GM12878 (cell line): Measurements from ENCODE around the gene CAVIN4. TPM values are rescaled to one million over a fixed set of nuclear protein-coding genes. Genes with fewer than 3 reads are reported as not detected.
A peak's percentile ranks its signal among the peaks of the same experiment; 100 is the strongest.

Experiments
- ATAC-seq: fragments of 200-7000 bp; cut with Tn5 transposase; 3 replicates; pipeline ENCODE4 v1.9.1; 2020; ENCODE audit warnings: mild to moderate bottlenecking, moderate library complexity
- BruUV-seq: library from RNA; stranded (reverse); fragments of 400-500 nt; replicated peaks from 2 replicates; lab custom pipeline; 2021; lab: Mats Ljungman, UMichigan
- CTCF ChIA-PET: fragments of 300-600 bp; sonication (Branson Sonifier 250); formaldehyde crosslinking; extraction: SDS; loops from one replicate; lab custom pipeline; 2021; ENCODE audit warnings: inconsistent platforms; lab: Yijun Ruan, JAX
- POLR2A ChIA-PET: fragments of 350-600 bp; formaldehyde crosslinking; extraction: SDS; loops from one replicate; lab custom pipeline; 2021; ENCODE audit warnings: inconsistent platforms; lab: Charles Lee
- RAD21 ChIA-PET: fragments of 300-600 bp; sonication (Branson Sonifier 250); formaldehyde crosslinking; loops from one replicate; lab custom pipeline; 2023; ENCODE audit warnings: antibody characterized with exemption; ENCODE audit not compliant: unreplicated experiment; lab: Charles Lee
- SMC1A ChIA-PET: fragments of 300-600 bp; sonication (Branson Sonifier 250); formaldehyde crosslinking; loops from one replicate; lab custom pipeline; 2023; ENCODE audit not compliant: unreplicated experiment, uncharacterized antibody; lab: Charles Lee
- DNase-seq: peaks from one replicate; pipeline ENCODE4 v3.0.0-alpha.2; 2011; ENCODE audit warnings: low read depth, low spot score
- FAIRE-seq: peaks from 3 replicates; lab custom pipeline; 2011; peaks lifted over from hg19 to GRCh38; lab: Jason Lieb, UNC
- H2AFZ ChIP-seq: 2 replicates; pipeline ENCODE4 v1.6.0; 2011; ENCODE audit warnings: low read depth, low read length, control low read depth; ENCODE audit not compliant: control insufficient read depth
- H3K27ac ChIP-seq: 2 replicates; pipeline ENCODE4 v1.5.1; 2011; ENCODE audit warnings: control low read depth; ENCODE audit not compliant: control insufficient read depth, insufficient read depth
- H3K27me3 ChIP-seq, 2 experiments: replicated peaks in 1 of 2; 2 replicates each; pipeline versions ENCODE4 v1.6.0 to v1.6.1; 2011; ENCODE audit warnings: low read length in 1 of 2; ENCODE audit not compliant: control insufficient read depth in 2 of 2, insufficient read depth in 2 of 2
- H3K36me3 ChIP-seq, 2 experiments: 2 replicates each; pipeline ENCODE4 v1.5.1; 2011; ENCODE audit warnings: low read length in 1 of 2; ENCODE audit not compliant: control insufficient read depth in 2 of 2, insufficient read depth in 2 of 2
- H3K4me1 ChIP-seq: 2 replicates; pipeline ENCODE4 v1.6.1; 2011; ENCODE audit warnings: mild to moderate bottlenecking, low read length, moderate library complexity, mixed read lengths; ENCODE audit not compliant: control insufficient read depth, insufficient read depth
- H3K4me2 ChIP-seq: 2 replicates; pipeline ENCODE4 v1.6.0; 2011; ENCODE audit warnings: control low read depth; ENCODE audit not compliant: control insufficient read depth, insufficient read depth
- H3K4me3 ChIP-seq: fragments of 200-600 bp; sonication (generic); 2 replicates; pipeline ENCODE4 v1.5.1; 2016
- H3K79me2 ChIP-seq: 2 replicates; pipeline ENCODE4 v1.6.0; 2011; ENCODE audit warnings: low read length; ENCODE audit not compliant: control insufficient read depth, insufficient read depth
- H3K9ac ChIP-seq: 2 replicates; pipeline ENCODE4 v1.8.0; 2011; ENCODE audit warnings: low read length, control low read depth, mixed read lengths; ENCODE audit not compliant: control insufficient read depth, insufficient read depth
- H3K9me3 ChIP-seq: replicated peaks from 3 replicates; pipeline ENCODE4 v1.5.1; 2011; ENCODE audit warnings: mild to moderate bottlenecking, low read length; ENCODE audit not compliant: control insufficient read depth, insufficient read depth
- H4K20me1 ChIP-seq: 2 replicates; pipeline ENCODE4 v1.6.0; 2011; ENCODE audit not compliant: control insufficient read depth, insufficient read depth
- FOS ChIP-seq: IDR thresholded peaks from 3 replicates; pipeline ENCODE4 v1.6.1; 2011; ENCODE audit warnings: borderline replicate concordance; ENCODE audit not compliant: insufficient read length; ENCODE audit errors: extremely low read depth
- GABPA ChIP-seq: IDR thresholded peaks from 2 replicates; pipeline ENCODE4 v1.6.1; 2014; ENCODE audit warnings: antibody characterized with exemption, low read depth, mild to moderate bottlenecking, inconsistent platforms
- NR2F1 ChIP-seq: fragments of 450-650 bp; conservative IDR thresholded peaks from 2 replicates; pipeline ENCODE4 v1.6.1; 2017; ENCODE audit warnings: mild to moderate bottlenecking
- SUZ12 ChIP-seq: fragments of 200-600 bp; sonication (generic); IDR thresholded peaks from one replicate; pipeline ENCODE4 v1.6.1; 2018; ENCODE audit warnings: antibody characterized with exemption, mild to moderate bottlenecking; ENCODE audit not compliant: unreplicated experiment
- YBX1 ChIP-seq: fragments of 450-650 bp; IDR thresholded peaks from 2 replicates; pipeline ENCODE4 v1.6.1; 2016; ENCODE audit warnings: antibody characterized with exemption
- WGBS: methylation state at CpG from one replicate; pipeline ENCODE4 v1.1.6; 2016; ENCODE audit warnings: low lambda C conversion rate; ENCODE audit not compliant: insufficient replicate concordance, insufficient coverage; ENCODE audit errors: missing lambda C conversion rate; 5-methylcytosine and 5-hydroxymethylcytosine counted together
- in situ Hi-C: fragments of 300-500 bp; cut with MboI; formaldehyde crosslinking; loops from 9 replicates; pipeline ENCODE4 v1.14.3; 2018; ENCODE audit warnings: mixed read lengths
- intact Hi-C: fragments of 100-400 bp; cut with micrococcal nuclease; formaldehyde crosslinking; loops from one replicate; pipeline ENCODE4 v1.14.2; 2022; ENCODE audit not compliant: unreplicated experiment
- polyA plus RNA-seq, 11 experiments: library from polyadenylated mRNA; depleted of rRNA in 4 of 11; unstranded in 6 of 11; stranded (reverse) in 5 of 11; fragments of >200 nt; fragmentation: Nextera tagmentation in 4 of 11; fragmentation: Illumina TruSeq in 1 of 11; extraction: Ambion mirVana in 4 of 11; extraction: Trizol in 1 of 11; gene quantifications; 1 replicate in 1 of 11; 2 replicates in 10 of 11; pipeline versions ENCODE4 v1.2.1 to v1.2.3, GENCODE V29; 2011 to 2016; ENCODE audit warnings: inconsistent platforms in 2 of 11, missing spikeins in 2 of 11, low read depth in 1 of 11
- total RNA-seq, 4 experiments: library from RNA; depleted of rRNA in 3 of 4; stranded (reverse); fragments of >200 nt in 3 of 4; fragmentation: Illumina TruSeq in 1 of 4; extraction: Trizol in 1 of 4; gene quantifications; 2 replicates each; pipeline versions ENCODE4 v1.2.1 to v1.2.3, GENCODE V29; 2013 to 2021
- TF ChIP-seq, protein P1 (sequence below): fragments of 450-650 bp; IDR thresholded peaks from 2 replicates; pipeline ENCODE4 v1.6.1; 2017; ENCODE audit warnings: mild to moderate bottlenecking, moderate library complexity
- TF ChIP-seq, protein P2 (sequence below): fragments of 450-650 bp; formaldehyde crosslinking; IDR thresholded peaks from 2 replicates; pipeline ENCODE4 v1.4.0; 2020; ENCODE audit warnings: mild to moderate bottlenecking, moderate library complexity

The CAVIN4 gene
- total and polyA plus RNA-seq, 10 of the 15 experiments (the other 5 are each of a cell fraction or from before 2014, with no cell fraction given) = 0.04 to 0.13 (median 0.08) TPM; not detected in 3

DNA sequence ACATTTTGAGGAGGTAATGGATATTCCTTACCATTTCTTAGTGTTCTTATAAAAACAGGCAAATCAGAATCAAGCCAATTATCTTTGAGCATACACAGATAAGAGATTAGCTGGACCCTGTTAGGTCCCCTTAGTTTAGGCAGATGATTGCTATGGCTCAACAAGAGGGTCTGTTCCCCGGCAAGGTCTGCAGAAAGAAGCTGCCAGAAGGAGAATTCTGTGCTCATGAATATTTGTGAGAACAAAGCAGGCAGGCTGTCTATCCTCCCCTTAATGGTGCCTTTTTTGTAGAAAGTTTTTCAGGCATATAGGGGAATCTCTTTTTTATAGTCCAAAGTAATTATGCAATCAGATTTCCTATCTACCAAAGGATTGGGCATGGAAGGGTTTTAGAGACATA lies 27.5 kb downstream of the CAVIN4 start (continued):
- TF ChIP-seq, protein P1, sequence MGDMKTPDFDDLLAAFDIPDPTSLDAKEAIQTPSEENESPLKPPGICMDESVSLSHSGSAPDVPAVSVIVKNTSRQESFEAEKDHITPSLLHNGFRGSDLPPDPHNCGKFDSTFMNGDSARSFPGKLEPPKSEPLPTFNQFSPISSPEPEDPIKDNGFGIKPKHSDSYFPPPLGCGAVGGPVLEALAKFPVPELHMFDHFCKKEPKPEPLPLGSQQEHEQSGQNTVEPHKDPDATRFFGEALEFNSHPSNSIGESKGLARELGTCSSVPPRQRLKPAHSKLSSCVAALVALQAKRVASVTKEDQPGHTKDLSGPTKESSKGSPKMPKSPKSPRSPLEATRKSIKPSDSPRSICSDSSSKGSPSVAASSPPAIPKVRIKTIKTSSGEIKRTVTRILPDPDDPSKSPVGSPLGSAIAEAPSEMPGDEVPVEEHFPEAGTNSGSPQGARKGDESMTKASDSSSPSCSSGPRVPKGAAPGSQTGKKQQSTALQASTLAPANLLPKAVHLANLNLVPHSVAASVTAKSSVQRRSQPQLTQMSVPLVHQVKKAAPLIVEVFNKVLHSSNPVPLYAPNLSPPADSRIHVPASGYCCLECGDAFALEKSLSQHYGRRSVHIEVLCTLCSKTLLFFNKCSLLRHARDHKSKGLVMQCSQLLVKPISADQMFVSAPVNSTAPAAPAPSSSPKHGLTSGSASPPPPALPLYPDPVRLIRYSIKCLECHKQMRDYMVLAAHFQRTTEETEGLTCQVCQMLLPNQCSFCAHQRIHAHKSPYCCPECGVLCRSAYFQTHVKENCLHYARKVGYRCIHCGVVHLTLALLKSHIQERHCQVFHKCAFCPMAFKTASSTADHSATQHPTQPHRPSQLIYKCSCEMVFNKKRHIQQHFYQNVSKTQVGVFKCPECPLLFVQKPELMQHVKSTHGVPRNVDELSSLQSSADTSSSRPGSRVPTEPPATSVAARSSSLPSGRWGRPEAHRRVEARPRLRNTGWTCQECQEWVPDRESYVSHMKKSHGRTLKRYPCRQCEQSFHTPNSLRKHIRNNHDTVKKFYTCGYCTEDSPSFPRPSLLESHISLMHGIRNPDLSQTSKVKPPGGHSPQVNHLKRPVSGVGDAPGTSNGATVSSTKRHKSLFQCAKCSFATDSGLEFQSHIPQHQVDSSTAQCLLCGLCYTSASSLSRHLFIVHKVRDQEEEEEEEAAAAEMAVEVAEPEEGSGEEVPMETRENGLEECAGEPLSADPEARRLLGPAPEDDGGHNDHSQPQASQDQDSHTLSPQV = no peak

DNA sequence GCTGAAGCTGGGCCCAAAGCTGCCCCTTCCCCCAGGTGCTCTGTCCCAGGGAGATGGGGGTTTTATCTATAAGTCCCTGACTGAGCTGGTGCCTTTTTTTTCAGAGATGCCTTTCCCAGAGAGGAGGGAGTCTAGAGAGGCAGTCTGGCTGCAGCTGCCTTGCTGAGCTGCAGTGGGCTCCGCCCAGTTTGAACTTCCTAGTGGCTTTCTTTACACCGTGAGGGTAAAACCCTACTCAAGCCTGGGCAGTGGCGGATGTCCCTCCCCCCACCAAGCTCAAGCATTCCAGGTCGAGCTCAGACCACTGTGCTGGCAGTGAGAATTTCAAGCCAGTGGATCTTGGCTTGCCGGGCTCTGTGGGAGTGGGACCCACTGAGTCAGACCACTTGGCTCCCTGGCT lies 41.3 kb downstream of the CAVIN4 start:
- RAD21 ChIA-PET = no interaction called here
- ATAC-seq = peak; percentile 63
- H2AFZ ChIP-seq = no peak overlapping the region
- H3K36me3 ChIP-seq = no peaks in the 10 kb centered on the region
- H4K20me1 ChIP-seq = no peaks in the 10 kb centered on the region
- TF ChIP-seq, protein P2, sequence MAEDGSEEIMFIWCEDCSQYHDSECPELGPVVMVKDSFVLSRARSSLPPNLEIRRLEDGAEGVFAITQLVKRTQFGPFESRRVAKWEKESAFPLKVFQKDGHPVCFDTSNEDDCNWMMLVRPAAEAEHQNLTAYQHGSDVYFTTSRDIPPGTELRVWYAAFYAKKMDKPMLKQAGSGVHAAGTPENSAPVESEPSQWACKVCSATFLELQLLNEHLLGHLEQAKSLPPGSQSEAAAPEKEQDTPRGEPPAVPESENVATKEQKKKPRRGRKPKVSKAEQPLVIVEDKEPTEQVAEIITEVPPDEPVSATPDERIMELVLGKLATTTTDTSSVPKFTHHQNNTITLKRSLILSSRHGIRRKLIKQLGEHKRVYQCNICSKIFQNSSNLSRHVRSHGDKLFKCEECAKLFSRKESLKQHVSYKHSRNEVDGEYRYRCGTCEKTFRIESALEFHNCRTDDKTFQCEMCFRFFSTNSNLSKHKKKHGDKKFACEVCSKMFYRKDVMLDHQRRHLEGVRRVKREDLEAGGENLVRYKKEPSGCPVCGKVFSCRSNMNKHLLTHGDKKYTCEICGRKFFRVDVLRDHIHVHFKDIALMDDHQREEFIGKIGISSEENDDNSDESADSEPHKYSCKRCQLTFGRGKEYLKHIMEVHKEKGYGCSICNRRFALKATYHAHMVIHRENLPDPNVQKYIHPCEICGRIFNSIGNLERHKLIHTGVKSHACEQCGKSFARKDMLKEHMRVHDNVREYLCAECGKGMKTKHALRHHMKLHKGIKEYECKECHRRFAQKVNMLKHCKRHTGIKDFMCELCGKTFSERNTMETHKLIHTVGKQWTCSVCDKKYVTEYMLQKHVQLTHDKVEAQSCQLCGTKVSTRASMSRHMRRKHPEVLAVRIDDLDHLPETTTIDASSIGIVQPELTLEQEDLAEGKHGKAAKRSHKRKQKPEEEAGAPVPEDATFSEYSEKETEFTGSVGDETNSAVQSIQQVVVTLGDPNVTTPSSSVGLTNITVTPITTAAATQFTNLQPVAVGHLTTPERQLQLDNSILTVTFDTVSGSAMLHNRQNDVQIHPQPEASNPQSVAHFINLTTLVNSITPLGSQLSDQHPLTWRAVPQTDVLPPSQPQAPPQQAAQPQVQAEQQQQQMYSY = no peak
- TF ChIP-seq NR2F1 = no peak
- no peak for TF ChIP-seq GABPA
- no peak for TF ChIP-seq YBX1
- TF ChIP-seq FOS = no peak
- no peak for TF ChIP-seq SUZ12
- TF ChIP-seq, all 136 proteins: peak for 0
- H3K9ac ChIP-seq = no peak overlapping the region
- FAIRE-seq = no peak
- no peaks in the 10 kb centered on the region; the same call in 2 of the 3 replicates for H3K9me3 ChIP-seq
- DNase-seq = no peak
- no peaks in the 10 kb centered on the region for H3K79me2 ChIP-seq
- no TSS peak for BruUV-seq
- H3K27ac ChIP-seq = no peak overlapping the region
- POLR2A ChIA-PET = interaction anchor here (1.0 kb wide), 1 partner anchor 21 kb away, joined by 3 read pairs; no protein-coding TSS in a partner anchor
- no peak overlapping the region for H3K4me3 ChIP-seq
- CTCF ChIA-PET = interaction anchor here (1.9 kb wide), 1 partner anchor 17 kb away, joined by 13 read pairs; no protein-coding TSS in a partner anchor
- H3K4me1 ChIP-seq = no peaks in the 10 kb centered on the region
- H3K4me2 ChIP-seq = no peak overlapping the region
- WGBS = 32% methylated on average over 5 of the region's 5 CpGs
- intact Hi-C loops = no loop called here
- in situ Hi-C loops = no loop called here
- SMC1A ChIA-PET = interaction anchor here (1.9 kb wide), 1 partner anchor 21 kb away, joined by 4 read pairs; no protein-coding TSS in a partner anchor
- no peaks in the 10 kb centered on the region for H3K27me3 ChIP-seq
